ENCODE measurements around the gene TNRC18.
"Not testable (repeated sequence)": the region's sequence is repeated elsewhere in the genome, so short reads cannot be mapped to it uniquely, and the experiment has no call there.

TNRC18 gene

GRCh38 chr7:5265320-5266190 lies 158.1 kb downstream of the TNRC18 start:
- DNase-seq: no peak

- DNase-seq: not testable (repeated sequence)
Measured at GRCh38 chr7:5263066-5263465, 160.6 kb downstream of the TNRC18 start.

- not testable (repeated sequence) for DNase-seq
Measured at GRCh38 chr7:5260530-5261068, 163.0 kb downstream of the TNRC18 start.

All from NCI-H1436 (cell line).